Gastrocnemius medialis (tissue), 4 donors: ENCODE data around the gene SNCG.

Experiments used
- CTCF ChIP-seq, 5 experiments: fragments of 450-650 bp in 3 of 5; fragments of 200-600 bp in 2 of 5; sonication (generic) in 2 of 5; IDR thresholded peaks in 4 of 5; conservative IDR thresholded peaks in 1 of 5; 1 replicate in 4 of 5; 2 replicates in 1 of 5; pipeline ENCODE4 v1.5.1; 2016 to 2019; ENCODE audit warnings: antibody characterized with exemption in 5 of 5, mild to moderate bottlenecking in 3 of 5, moderate library complexity in 3 of 5
- POLR2A ChIP-seq, 2 donors: fragments of 450-650 bp; IDR thresholded peaks; one replicate each; pipeline ENCODE4 v1.6.1; 2017; ENCODE audit warnings: antibody characterized with exemption in 2 of 2, mild to moderate bottlenecking in 2 of 2, moderate library complexity in 2 of 2

GRCh38 chr10:86941991-86942421 lies 16.4 kb upstream of the SNCG start:
- TF ChIP-seq CTCF (IDR thresholded peaks at IDR 0.05 in 4 of 5, conservative IDR thresholded peaks at IDR 0.05 in 1 of 5), result no peak
- no peak for TF ChIP-seq POLR2A (IDR thresholded peaks at IDR 0.05)
